CD4-positive, alpha-beta T cell treated with Interleukin-12 subunit alpha and Interleukin-12 subunit beta, for 1 hour (primary cell): ENCODE data around the gene TMC2.
A peak's percentile ranks its signal among the peaks of the same experiment; 100 is the strongest.

ENCODE experiments used
- DNase-seq: peaks from one replicate; pipeline ENCODE4 v3.0.0-alpha.2; 2020

The TMC2 gene

DNA sequence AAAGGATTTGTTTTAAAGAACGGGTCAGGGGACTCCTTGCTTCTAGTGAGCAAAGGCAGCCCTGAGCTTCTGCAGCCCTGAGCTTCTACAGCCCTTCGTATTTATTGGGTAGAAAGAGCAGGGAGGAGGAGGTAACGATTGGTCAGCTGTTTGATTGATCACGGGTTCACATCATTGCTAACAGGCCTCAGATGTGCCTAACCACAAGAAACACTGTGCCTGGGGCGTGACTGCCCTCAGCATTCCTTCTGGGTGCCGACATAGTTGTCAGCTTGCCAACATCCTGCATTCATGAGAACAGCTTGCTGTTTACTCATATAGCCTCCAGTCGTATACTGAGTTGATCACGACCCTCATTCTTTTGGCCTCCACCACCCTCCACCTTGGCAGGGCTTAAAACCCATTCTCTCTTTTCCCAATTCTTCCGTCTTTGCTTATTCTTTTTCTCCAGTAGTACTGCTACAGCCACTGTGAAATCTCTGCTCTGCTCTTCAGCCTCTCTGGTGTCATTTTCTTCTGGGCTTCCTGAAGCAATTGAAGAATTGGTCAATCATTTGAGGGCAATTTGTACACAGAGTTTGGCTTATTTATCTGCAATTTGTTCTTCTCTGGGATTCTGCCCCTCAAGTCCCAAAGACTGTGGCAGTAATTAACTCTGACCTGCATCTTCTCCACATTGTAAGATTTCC is 90.6 kb downstream of the TMC2 start:
- no peak for DNase-seq

DNA sequence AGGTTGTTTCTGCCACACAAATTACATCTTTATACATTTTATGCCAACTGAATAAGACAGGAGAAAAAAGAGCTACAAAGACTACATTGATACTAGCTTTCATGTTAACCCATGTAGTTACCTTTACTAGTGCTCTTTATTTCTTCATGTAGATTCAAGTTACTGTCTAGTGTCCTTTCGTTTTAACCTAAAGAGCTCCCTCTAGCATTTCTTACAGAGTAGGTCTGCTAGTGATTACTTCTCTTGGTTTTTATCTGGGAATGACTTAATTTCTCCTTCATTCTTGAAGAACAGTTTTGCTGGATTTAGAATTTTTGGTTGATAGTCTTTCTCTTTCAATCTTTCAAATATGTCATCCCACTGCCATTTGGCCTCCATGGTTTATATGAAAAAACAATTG is 94.9 kb downstream of the TMC2 start:
- DNase-seq, result no peak

DNA sequence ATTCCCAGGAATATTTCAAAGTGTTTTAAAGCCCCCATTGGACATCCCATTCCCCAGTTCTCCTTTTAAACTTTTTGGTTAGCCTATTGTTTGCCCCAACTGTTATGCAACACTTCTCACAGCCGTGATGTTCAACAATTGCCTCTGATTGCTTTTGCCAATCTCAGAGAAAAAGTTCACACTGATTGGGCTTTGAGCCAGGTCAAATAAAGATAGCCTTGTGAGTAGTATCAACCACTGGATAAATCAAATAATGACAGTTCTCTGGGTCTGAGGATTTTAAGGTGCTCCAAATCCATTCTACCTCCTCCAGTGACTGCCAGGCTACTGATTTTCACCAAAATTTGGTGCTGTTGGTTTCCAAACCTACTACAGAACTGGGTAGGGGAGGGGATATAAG is 97.0 kb downstream of the TMC2 start:
- DNase-seq, result no peak

DNA sequence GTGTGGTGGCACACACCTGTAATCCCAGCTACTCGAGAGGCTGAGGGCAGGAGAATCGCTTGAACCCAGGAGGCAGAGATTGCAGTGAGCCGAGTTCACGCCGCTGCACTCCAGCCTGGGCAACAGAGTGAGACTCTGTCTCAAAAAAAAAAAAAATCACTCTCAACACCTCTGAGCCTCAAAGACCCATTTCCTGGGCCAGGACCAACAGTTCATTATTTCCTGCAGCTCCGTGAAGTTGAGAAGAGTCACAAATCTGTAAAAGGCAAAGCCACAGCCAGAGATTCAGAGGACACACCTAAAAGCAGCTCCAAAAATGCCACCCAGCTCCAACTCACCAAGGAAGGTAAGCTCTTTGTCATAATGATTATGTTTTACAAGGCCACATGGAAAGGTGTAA is 100.9 kb downstream of the TMC2 start:
- peak; percentile 15 for DNase-seq

DNA sequence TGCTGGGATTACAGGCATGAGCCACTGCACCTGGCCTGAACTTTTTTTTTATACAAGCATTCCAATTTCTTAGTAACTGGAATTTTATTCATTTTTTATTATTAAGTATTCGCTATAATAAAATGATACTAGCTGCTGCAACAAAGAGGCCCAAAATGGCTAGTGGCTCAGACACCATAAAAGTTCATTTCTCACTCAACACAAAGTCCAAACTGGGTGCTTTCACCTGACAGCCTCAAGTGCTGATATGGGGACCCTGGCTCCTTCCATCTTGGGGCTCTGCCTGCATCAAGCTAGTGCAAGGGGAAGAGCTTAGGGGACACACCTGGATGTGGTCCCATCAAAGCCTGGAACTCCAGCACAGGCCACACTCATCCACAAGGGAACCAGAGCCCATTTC is 103.9 kb downstream of the TMC2 start:
- no peak for DNase-seq

DNA sequence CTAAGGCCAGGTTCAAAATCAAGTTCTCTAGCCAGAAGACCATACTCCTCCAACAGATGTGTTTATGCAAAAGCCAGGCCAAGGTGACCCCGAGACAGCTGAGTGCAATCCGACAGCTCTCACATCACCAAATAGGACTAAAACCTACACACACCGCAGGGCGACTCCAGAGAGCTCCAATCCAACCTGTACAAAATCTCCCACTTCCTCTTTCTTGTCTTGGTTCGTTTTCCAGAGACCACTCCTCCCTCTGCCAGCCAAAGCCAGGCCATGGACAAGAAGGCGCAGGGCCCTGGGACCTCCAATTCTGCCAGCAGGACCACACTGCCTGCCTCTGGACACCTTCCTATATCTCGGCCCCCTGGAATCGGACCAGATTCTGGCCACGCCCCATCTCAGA is 104.5 kb downstream of the TMC2 start:
- DNase-seq, result no peak

DNA sequence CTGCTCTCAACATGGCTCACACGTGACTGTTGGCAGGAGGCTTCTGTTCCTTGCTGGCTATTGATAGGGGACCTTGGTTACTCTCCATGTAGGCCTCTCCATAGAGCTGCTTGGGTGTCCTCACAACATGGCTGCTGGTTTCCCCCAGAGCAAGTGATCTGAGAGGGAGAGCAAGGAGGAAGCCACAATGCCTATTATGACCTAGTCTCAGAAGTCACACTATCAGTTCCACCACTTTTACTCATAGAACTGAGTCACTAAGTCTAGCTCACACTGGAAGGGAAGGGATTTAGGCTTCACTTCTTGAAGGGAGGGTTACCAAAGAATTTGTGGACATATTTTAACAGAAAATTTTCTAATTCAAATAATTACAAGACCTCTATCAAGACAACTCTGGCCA is 107.3 kb downstream of the TMC2 start:
- DNase-seq, result no peak

DNA sequence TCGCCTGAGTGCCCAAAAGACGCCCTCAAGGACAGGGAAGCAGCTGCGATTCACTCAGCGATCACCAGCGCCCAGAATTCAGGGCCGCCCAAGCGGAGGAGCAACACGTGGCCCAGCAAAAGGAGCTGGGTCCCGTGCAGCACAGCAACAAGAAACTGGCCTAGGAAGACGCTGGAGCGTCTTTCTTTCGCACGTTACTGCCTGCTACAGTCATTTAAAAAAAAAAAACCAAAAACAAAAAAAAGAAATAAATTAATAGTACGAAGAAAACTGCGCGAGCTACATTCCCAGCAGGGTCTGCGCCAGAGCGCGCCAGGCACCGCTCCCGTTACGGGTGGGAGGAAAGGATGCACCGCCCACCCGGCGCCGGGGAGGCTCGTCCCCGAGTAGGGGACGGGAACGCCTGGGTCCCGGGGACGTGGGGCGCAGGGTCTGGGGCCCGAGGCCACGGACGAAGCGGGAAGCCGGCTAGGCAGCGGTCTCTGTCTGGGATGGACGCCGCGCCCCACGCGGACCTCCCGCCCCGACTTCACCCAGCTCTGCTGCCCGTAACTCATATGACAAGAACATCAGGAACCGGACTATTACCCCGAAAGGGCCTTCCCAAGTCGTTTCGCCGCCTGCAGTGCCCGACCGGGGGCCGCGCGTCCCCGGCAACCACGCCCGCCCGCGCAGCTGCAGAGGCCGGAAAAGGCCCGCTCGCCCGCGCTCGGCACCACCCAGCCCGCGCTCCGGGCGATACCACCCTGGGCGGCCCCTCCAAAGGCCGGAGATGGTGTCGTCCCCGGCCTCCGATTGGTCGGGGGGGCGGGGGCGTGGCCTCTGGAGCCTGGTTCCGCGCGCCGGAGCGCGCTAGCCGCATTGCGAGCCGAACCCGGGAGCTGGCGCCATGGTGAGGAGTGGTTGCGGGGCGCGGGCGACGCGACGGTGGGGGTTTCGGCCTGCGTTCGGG is 115.7 kb downstream of the TMC2 start, which contains the start of gene NOP56:
Gene NOP56 (plus strand): TSS at position 861 of the 952 bp plus-strand sequence. CDS start 29 bp downstream, at position 890.
- DNase-seq, result peak; percentile 95

DNA sequence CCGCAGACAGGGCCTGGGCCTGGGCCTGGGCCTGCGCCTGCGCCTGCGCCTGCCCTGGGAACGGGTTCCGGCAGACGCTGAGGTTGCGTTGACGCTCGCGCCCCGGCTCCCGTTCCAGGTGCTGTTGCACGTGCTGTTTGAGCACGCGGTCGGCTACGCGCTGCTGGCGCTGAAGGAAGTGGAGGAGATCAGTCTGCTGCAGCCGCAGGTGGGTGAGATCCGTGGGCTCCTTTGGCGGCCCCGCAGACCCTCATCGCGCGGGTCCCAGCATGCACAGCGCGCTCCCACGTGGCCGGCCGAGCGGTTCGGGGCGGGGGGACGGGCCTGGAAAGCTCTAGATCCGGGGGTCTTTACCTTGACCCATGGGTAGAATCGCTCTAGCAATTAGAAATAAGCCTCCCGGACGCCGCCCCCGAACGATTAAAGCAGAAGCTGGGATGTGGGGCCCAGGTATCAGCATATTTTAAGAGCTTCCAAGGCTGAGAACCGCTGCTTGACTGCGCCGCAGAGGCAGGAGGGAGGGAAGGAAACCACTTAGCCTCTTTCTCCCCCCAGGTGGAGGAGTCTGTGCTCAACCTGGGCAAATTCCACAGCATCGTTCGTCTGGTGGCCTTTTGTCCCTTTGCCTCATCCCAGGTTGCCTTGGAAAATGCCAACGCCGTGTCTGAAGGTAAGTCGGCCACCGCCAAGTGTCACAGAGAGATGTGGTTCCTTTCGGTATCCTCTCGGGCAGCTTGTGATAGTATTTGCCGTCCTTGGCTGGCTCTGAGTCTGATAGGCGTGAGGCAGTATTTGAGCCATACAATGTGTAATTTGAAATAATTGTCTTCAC is 116.6 kb downstream of the TMC2 start:
- DNase-seq, result peak; percentile 20

DNA sequence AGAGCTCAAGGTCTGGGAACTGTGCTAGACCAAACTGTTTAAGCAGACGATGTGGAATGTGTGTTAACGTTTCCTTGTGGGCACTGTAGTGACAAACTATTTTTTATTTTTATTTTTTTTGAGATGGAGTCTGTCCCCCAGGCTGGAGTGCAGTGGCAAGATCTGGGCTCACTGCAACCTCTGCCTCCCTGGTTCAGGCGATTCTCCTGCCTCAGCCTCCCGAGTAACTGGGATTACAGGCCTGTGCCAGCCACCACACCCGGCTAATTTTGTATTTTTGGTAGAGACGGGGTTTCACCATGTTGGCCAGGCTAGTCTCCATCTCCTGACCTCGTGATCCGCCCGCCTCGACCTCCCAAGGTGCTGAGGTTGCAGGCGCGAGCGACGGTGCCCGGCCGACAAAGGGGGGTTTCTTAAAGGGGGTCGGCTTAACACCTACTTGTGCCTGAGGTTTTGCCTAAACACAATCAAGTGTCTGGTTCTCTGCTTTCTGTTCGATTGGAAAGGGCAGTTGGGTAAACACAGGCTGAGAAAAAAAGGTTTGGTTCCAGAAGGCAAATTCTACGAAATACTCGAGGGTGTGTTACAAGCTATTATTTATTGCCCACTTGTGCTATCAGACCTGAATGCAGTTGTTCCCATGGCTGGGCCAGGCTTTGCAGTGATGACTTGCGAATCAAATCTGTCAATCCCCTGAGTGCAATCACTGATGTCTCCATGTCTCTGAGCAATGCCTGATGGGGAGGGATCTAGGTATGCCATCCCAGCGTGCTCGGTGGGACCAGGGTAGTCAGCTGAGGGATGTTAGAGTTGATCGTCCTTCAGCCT is 117.4 kb downstream of the TMC2 start:
- no peak for DNase-seq

DNA sequence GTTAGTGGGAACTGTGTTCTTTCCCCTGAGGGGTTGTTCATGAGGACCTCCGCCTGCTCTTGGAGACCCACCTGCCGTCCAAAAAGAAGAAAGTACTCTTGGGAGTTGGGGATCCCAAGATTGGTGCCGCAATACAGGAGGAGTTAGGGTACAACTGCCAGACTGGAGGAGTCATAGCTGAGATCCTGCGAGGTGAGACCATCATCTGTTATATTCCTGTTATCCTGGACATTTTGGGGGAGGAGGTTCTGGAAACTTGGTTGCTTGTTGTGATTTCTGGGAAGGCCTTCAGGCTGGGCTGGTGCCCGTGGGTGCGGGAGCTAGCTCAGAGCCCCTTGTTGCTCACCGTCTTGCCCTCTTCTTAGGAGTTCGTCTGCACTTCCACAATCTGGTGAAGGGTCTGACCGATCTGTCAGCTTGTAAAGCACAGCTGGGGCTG is 118.0 kb downstream of the TMC2 start:
- DNase-seq, result no peak

DNA sequence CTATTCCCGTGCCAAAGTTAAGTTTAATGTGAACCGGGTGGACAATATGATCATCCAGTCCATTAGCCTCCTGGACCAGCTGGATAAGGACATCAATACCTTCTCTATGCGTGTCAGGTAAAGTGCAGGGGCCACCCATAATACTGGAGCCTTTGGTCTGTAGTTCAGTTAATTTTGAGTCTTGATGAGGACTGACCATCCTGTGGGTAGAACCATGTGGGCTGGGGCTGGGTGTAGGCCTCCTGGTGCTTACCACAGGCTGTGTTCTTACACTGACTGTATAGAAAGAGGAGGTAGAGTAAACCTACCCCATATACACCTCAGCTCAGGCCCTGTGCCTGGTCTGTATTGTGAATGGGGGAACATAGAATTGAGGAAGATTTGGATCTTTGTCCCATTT is 118.5 kb downstream of the TMC2 start:
- no peak for DNase-seq

DNA sequence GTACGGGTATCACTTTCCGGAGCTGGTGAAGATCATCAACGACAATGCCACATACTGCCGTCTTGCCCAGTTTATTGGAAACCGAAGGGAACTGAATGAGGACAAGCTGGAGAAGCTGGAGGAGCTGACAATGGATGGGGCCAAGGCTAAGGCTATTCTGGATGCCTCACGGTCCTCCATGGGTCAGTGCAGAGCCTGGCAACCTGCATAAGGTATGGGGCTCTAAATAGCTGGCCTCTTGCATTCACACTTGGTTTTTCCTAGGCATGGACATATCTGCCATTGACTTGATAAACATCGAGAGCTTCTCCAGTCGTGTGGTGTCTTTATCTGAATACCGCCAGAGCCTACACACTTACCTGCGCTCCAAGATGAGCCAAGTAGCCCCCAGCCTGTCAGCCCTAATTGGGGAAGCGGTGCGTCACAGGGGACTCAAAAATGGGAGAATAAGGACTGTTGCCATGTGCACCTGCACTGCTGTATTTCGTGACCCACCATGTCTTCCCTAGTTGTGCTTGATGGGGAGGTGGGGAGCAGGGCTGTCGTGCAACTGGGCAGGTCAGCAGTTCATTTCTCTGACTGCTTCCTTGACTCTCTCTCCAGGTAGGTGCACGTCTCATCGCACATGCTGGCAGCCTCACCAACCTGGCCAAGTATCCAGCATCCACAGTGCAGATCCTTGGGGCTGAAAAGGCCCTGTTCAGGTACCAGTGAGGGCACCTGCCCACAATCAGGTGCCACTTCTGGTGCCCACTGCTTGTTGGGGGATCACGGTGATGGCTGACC is 119.2 kb downstream of the TMC2 start:
- no peak for DNase-seq

DNA sequence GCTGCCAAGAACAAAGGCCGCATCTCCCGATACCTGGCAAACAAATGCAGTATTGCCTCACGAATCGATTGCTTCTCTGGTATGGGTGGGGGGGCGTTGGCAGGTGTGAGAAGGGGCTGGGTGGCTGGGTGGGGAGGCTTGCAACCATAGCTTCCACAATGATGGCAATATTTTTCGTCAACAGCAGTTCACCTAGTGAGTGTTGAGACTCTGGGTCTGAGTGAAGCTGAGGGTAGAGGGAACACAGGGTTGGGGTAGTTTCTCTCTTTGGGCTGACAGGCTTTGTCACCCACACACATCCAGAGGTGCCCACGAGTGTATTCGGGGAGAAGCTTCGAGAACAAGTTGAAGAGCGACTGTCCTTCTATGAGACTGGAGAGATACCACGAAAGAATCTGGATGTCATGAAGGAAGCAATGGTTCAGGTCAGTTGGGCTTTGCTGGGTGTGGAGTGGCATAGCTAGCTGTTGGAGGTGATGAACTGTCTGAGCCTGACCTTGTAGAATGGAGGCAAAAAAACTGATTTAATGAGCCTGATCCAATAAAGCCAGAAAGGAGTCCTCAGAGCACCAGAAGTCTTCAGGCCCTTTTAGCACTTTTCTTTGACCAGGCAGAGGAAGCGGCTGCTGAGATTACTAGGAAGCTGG is 120.2 kb downstream of the TMC2 start:
- no peak for DNase-seq

DNA sequence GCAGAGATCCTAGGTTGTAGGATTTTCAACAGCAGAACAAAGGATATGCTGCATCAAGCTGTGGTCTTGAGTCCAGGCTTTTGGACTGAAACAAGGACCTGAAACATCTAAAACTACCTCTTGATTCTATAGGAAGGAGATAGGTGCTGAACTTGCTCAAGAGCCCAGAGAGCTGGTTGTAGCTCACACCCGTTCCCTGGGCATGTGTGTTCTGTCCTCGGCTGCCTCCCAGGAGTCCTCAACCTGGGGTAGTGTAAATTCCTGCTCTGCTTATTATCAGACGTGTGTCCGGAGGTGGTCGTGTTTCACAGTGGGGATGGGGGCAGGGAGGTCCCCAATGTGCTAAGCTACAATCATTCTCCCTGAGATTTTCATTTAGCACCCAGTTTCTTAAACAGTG is 120.9 kb downstream of the TMC2 start:
- DNase-seq, result no peak

DNA sequence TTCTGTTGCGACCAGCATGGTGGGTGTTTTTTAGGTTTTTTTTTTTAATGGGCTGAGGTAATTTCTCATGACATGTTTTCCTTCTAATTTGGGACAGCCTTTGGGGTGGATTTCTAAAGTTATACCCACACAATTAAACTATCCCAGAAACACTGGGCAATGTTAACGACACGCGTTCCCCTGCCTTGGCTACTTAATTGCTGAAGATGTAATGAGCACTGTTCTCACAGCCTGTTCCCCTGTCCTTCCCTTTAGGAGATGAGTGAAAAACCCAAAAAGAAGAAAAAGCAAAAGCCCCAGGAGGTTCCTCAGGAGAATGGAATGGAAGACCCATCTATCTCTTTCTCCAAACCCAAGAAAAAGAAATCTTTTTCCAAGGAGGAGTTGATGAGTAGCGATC is 121.3 kb downstream of the TMC2 start:
- DNase-seq, result no peak

DNA sequence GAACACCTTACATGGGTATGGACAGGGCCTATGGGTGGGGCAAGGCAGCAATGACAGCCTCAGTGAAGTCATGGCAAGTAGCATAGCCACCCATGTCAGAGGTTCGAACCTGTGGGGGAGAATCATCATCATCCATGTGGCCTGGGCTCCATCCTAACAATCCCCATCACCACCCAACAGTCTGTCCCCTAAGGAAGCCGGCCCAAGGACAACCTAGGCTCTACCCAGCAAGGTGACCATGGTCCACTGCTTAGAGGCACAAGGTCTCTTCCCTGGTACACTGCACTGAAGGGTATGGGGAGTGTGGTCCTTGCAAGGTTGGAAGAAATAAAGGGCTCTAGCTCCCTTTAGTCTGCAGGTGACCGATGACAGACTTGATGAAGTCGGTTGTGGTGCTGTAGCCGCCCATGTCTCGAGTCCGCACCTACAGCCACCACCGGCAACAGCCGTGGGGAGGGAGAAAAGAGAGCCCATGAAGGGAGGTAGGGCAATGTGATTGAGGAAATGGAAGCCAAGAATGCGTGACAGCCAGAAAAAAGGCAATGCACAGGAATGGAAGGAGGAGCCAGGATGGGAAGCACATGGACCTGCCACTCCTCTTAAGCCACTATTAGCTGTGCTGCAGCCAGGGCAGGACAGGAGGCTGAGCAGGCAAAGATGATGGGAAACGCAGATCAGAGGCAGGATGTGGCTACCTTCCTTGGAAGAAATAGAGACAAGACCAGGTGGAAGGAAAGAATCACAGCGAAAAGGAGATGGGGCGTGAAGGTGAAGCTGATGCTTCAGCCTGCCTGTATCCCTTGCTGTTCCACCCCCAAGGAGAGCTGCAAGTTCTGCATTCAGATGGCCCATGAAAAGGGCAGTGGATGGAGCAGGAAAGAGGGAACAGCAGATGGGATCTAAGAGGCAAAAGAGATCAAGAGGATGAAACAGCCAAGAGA is 122.3 kb downstream of the TMC2 start:
- no peak for DNase-seq

DNA sequence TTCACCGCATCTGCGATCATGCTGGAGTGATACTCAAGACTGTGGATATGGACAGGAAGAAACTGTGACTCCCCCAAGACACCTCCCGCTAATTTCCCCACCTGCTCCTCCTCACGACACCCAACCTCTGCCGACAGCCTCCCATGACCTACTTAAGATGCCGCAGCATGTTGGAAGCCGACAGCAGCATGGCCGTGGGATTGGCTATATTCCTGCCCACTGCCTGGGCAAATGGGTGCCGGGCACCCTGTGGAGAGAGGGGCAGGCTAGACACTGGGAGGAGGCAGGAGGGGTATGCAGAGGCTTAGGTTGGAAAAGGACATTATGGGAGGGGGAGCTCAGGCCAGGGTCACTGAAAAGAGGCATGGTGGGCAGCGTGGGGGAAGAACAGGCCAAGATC is 123.2 kb downstream of the TMC2 start:
- DNase-seq, result no peak

DNA sequence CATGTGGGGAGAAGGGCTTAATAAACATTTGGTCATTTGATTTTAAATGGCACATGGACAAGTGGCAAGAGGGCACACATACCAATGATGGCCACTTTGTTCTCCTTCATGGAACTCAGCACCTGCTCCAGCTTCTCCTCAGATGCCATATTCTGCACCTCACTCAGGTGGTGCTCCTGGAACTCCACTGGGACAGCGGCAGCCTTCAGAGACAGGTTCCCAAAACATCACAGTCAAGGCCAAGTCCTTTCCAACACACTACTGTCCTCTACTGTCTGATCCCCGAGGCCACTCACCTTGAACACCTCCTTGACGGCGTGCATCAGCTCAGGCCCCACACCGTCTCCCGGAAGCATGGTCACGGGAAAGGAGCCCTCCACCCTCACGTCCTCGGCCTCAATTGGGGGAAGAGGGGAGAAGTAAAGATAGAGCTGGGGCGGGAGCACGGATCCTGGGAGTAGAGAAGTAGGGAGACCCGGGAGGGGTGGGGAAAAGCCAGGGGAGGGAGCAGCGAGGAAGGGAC is 127.1 kb downstream of the TMC2 start:
- DNase-seq, result no peak
